NCI-H187 (cell line): ENCODE measurements around the gene KCNA4.
"Not testable (repeated sequence)": the region's sequence is repeated elsewhere in the genome, so short reads cannot be mapped to it uniquely, and the experiment has no call there.

Experiments used
- DNase-seq, 2 experiments: peaks; one replicate each; lab custom pipeline; 2025; lab: John Stamatoyannopoulos, UW

KCNA4 gene

GRCh38 chr11:29996016-29996415, 20.8 kb downstream of the KCNA4 start:
- no peak for DNase-seq

DNA sequence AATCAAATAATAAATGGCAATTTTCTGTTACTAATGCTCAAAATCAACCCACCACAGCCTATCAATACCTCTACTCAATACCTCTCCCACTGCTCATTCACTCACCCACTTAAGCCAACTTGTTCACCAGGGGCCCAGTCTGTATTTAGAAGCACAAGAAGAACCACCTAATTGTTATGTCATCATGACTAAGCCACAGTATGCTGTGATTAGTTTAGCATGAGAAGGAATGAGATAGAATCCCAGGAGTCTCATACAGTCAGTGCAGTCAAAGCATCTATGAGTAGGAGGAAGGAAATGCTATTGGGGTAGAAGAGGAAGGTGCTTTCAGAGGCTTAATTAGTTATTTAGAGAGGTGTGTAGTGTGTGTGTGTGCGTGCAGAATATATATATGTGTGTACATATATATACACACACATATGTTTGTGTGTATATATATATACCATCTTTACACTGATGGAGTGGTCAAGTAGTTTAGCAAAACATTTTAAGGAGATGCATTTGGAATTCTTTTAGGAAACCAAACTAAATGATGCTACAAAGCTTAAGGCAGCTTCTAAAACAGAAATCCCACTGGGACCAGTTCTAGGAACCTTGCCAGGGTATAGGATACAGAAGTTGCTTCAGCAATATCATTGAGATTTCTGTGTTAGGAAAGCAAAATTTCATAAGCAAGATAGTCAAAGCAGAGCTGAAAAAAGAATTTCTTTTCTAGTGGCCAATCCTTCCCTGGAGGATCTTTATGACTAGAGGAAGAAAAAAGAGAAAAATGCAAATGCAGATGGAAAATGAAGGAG, 27.5 kb downstream of the KCNA4 start:
- DNase-seq: no peak

DNA sequence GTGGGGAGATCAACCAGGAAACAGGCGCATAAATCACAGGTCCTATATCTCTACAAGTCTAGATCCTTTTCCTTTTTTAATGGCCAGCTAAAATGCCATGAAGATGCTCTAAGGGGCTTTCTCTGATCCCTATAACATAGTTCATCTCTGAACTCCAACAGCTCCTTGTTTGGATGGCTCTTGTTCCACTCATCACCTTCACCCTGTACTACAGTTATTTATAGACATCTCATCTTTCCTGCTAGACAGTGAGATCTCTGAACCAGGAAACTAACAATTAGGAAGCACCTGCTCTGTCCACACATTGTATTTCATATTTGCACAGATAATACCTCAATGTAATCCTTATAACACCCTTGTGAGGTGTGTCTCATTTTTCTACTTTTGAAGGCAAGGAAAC, 31.6 kb downstream of the KCNA4 start:
- peak in 1 of 2 experiments; percentile 27 for DNase-seq

GRCh38 chr11:29984544-29984943, 32.3 kb downstream of the KCNA4 start:
- no peak for DNase-seq

DNA sequence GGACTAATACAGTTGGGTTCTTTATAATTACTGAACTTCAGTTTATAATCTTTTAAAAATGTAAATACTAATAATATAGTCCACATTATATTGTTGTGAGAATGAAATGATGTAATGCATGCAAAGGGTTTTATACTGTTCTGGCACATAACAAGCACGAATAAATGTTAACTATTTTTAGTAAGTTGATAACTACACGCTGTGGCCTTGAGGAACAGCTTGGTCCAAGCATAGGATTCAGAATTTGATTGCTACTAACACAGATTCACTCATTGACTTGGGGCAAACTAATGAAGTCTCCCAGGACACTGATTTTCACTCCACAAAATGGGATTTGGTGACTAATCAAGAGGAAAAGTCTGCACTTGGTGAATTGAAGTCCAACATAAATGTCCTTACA, 38.3 kb downstream of the KCNA4 start:
- DNase-seq: no peak

GRCh38 chr11:29975580-29975979, 41.2 kb downstream of the KCNA4 start:
- DNase-seq: not testable (repeated sequence)

- no peak for DNase-seq
These were observed 53.0 kb downstream of the KCNA4 start for GRCh38 chr11:29963796-29964195.

DNA sequence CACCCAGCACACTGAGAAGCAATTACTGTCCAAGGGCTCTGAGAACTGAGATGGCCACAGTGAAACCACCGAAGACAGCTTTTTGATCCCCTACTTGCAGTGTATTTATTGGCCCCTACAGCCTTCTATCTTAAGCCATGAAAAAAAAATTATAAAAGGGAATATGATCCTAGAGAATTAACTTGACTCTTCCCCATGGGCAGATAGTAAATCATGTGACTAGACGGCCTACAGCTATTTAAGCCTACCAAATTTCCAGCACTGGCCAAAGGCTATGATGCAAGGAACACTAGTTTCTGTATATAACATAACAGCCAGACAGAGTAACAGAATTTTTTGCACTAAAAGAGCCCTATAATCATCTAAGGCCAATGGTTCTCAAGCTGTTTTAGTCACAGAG, 53.8 kb downstream of the KCNA4 start:
- no peak for DNase-seq

DNA sequence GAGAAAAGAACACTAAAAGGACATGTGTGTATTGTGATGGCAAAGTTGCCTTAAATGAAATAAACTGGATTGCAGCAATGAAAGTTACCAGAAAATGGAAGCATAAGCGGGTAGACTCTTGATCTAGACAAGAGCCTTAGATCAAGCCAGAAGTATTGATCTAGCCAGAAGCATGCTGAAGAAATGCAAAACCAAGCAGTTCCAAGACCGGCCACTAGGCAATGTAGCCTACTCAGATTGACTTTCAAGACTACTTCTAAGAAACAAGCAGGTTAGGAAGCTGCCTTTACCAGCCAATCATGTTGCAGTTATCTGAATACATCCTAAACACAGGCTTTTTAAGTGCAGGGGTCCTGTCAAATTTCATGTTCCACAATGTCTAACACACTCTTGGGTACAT, 54.6 kb downstream of the KCNA4 start:
- no peak for DNase-seq
